DMS 273 treated with DMSO at 0.1 percent for 48 hours (cell line): ENCODE data around the gene SLC7A4.
"Not testable (repeated sequence)": the region's sequence is repeated elsewhere in the genome, so short reads cannot be mapped to it uniquely, and the experiment has no call there.

Experiments used
- DNase-seq: peaks from one replicate; lab custom pipeline; 2025; lab: John Stamatoyannopoulos, UW

Gene SLC7A4

DNA sequence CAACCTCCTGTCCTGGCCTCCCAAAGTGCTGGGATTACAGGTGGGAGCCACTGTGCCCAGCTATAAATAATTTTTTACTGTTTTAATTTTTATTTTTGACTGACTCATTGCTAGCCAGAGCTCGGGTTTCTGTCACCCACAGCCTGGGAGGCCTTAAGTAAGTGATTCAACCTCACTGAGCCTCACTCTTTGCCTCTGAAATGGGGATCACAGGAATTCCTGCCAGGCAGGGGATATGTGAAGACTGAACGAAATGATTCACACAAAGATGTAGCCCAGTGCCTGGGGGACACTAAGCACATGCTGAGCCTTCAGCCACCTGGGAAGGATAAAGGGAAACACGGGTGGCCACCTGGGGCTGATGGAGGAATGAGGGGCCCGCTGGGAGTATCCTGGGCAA, 9.6 kb upstream of the SLC7A4 start:
- DNase-seq: no peak

- not testable (repeated sequence) for DNase-seq
These were observed 6.8 kb upstream of the SLC7A4 start for GRCh38 chr22:21039158-21039557.

DNA sequence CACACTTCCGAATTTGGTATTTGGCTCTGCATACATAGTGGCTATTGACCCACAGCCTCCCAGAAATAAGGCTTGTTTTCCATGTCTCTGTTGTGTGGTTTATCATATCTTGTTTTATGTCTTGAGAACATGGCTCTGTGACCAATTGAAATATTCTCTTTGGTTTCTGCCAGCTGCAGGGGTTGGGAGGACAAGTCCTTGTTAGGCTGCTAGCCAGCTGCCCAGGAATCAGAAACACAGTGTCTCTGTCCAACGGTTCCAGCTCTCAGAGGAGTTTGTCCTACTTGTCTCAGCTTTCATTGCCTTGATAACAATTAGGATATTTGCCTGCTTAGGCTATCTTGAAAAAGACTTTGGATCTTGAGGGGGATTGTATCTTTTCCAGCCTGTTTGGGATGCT, 6.0 kb upstream of the SLC7A4 start:
- no peak for DNase-seq

GRCh38 chr22:21034989-21035388, 2.6 kb upstream of the SLC7A4 start:
- DNase-seq: no peak

GRCh38 chr22:21033895-21034294, 1.5 kb upstream of the SLC7A4 start:
- no peak for DNase-seq

DNA sequence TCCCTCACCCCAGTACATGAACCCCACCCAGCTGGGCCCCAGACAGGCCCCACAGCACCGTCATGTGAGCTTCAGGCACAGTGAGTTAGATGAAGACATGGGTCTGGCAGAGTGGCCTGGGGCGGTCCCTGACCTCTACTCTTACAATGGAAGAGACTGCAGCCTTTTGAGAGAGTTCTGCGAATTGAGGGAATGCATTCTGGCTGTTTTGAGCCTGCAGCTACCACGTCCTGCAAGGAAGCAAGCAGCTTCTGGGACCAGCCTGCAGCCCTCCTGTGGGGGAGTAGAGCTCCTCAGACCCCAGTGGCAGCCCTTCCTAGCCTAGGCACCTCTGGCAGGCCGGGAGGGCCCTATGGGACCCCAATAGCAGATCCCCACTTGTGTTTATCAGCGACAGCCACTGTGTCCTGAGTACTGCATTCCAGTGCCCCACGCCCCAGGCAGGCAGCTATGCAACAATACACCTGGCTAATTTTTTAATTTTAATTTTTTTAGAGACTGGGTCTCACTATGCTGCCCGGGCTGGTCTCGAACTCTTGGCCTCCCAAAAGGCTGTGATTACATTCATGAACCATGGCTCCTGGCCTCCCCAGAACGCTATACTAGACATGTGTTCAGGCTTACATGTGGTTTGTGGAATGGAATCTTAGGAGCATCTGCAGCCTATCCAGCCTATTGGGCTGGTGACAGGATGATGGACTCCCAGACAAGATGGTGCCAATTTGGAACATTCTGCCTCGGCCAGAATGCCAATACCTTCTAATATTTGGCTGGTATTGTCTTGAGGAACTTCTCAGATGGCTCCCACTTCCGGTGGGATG, 717 bp upstream of the SLC7A4 start:
- no peak for DNase-seq

DNA sequence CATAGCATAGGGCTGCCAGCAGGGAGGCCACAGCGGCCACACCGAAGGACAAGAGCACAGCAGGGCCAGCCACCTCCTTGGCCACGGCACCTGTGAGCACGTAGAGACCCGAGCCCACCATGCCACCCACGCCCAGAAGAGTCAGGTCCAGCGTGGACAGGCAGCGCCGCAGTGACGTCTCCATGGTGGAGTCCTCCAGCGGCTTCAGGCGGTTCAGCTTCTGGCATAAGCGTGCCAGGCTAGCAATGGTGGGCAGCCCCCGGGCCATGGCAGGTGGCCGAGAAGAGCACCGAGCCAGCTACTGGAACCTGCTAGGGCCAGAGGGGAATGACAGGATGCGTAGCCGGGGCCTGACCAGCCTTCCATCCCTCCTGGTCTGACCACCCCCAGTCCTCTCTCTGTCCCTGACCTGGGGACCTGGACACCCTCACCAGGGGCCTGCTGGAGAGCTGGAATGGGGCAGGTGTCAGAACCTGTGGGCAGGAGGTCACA, 770 bp downstream of the SLC7A4 start:
- DNase-seq: no peak

- no peak for DNase-seq
These were observed 1.5 kb downstream of the SLC7A4 start for GRCh38 chr22:21030621-21031544.

DNA sequence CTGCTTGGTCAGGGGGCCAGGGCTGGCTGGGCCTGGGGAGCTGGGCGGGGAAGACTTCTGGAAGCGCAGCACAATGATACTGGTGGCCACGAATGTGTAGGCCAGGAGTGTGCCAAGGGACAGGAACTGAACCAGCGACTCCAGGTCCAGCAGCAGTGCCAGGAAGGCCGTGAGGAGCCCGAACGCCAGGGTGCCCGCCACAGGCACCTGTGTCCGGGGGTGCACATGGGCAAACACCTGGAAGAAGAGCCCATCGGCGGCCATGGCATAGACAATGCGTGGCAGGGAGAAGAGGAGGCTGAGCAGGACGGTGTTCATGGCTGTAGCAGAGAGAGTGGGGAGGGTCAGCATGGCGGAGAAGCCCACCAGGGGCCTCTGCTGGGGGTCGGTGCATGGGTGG, 2.3 kb downstream of the SLC7A4 start:
- no peak for DNase-seq

- DNase-seq: no peak
These were observed 2.8 kb downstream of the SLC7A4 start for GRCh38 chr22:21029486-21030025.

DNA sequence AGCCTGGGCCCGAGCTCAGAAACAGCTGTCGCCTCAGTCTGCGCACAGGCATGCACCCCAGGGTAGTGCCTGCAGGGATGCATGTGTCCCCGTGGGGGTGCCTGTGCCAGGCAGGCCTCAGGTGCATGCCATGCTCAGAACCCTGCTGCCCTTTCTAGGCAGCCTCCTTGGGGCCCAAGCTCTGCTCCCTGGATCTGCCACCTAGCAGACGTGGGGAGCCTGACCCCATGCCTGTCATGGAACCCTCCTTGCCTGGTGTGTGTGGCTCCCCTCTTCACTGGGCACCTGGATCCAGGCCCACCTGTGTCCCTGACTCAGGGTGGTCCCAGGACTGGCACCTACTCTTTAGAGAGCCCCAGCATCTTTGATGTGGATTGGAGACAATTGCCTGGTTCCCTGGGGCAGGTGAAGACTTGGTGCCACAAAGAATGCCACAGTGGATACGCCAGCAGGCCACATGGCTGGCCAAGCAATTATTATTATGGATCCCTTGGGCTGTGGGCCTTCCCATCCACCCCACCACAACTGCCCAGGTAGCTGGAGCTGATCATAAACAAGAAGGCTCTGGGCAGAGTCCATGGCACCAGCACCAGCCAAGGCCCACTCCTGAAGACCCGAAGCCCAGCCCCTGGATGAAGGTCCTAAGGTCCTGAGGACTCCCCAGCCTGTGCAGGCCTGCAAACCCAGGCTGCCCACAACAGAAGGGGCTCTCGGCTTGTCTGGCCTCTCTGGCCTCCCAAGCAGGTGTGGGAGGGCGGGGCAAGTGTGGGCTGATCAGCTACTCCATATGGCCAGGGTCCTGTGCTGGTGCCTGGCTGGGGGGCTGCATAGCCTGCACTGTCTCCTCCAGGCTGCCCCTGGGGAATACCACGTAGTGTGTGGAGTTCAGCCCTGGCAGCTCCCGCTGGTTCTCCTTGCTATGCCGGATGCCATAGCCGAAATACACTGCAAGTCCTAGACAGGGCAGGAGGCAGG, 3.8 kb downstream of the SLC7A4 start:
- no peak for DNase-seq

DNA sequence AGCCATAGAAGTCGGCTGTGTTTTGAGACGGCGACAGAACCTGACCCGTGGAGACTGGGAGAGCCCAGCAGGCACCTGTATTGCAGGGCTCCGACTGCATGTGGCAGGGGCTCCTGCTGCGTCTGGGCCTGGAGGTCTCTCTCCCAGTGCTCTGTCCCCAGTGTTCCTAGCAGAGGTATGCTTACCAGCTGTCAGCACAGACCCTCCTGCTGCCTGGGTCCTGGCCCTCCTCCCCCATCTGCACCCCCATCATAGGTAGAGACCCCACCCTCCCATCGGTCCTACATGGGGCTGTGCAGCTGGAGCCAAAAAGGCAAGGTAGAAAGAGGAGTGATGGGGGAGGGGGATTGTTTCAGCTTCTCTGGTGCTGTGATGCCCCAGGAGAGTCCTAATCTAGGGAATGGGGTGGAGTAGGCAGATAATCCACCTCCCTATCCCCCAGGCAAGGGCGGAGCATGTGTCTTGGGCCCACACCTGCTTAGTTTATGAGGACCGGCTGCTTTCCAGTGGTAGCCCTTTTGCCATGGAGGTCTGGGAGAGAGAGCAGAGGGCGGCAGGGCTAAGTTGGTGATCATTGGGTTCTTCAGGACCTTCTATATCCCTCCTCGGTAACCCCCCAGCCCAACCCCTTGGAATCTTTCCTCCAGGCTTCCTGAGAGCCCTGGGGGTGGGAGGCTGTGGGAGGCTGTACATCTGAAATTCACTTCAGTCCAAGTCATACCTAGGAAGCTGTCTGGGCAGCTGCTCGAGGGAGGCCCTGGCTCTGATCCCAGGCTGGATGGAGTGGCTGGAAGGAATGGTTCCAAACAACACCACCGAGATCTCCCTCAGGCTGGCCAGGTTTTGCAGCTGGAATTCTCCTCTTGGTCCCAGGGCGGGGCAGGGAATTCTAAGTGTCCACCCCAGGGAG, 5.3 kb downstream of the SLC7A4 start:
- DNase-seq: peak; percentile 44

DNA sequence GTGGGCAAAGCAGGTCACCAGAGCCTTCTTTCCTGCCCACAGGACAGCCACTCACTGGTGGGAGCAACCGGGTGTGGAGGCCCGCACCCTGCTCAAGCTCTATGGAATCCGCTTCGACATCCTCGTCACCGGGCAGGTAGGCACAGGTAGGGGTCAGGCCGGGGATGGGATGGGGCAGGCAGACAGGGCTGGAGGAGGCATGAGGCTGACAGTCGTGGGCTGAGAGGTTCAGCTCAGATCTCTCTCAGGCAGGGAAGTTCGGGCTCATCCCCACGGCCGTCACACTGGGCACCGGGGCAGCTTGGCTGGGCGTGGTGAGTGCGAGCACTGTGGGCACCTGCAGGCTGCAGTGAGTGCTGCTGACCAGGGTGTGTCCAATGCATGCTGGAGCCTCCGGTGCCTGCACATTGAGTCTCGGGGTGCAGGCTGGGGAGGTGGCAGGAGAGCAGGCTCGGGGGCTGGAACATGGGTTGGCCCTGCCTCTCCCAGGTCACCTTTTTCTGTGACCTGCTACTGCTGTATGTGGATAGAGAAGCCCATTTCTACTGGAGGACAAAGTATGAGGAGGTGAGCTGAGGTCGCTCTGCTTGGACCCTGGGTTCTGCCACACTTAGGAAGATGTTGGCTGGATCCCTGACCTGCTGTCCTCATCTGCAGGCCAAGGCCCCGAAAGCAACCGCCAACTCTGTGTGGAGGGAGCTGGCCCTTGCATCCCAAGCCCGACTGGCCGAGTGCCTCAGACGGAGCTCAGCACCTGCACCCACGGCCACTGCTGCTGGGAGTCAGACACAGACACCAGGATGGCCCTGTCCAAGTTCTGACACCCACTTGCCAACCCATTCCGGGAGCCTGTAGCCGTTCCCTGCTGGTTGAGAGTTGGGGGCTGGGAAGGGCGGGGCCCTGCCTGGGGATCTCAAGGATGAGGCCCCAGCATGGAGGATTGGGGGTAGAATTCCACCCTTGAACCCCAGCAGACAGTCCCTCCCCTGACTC, 6.3 kb downstream of the SLC7A4 start:
- no peak for DNase-seq

- DNase-seq: no peak
These were observed 7.1 kb downstream of the SLC7A4 start for GRCh38 chr22:21025266-21025665.

GRCh38 chr22:21022955-21023614, 9.3 kb downstream of the SLC7A4 start:
- DNase-seq: no peak

GRCh38 chr22:21022507-21022906, 9.9 kb downstream of the SLC7A4 start:
- no peak for DNase-seq

- DNase-seq: no peak
These were observed 11.4 kb downstream of the SLC7A4 start for GRCh38 chr22:21020802-21021429.

GRCh38 chr22:21018314-21018713, 14.0 kb downstream of the SLC7A4 start:
- DNase-seq: no peak
